Keratinocyte (primary cell): ENCODE results near the gene AK9. TPM values are rescaled to one million over a fixed set of nuclear protein-coding genes. Genes with fewer than 3 reads are reported as not detected.

Experiments
- DNase-seq: peaks from one replicate; pipeline ENCODE4 v3.0.0-alpha.2; 2011; ENCODE audit warnings: low read depth, missing footprints, low spot score
- FAIRE-seq: peaks from 2 replicates; lab custom pipeline; 2011; peaks lifted over from hg19 to GRCh38; lab: Jason Lieb, UNC
- H2AFZ ChIP-seq: 2 replicates; pipeline ENCODE4 v1.6.0; 2012; ENCODE audit warnings: low read length, control low read depth, inconsistent platforms; ENCODE audit not compliant: control insufficient read depth
- H3K27ac ChIP-seq: 2 replicates; pipeline ENCODE4 v1.5.1; 2011; ENCODE audit warnings: low read length; ENCODE audit not compliant: control insufficient read depth, insufficient read depth
- H3K27me3 ChIP-seq: 3 replicates; pipeline ENCODE4 v1.6.0; 2011; ENCODE audit warnings: low read length; ENCODE audit not compliant: control insufficient read depth, insufficient read depth; ENCODE audit errors: extremely low read depth
- H3K36me3 ChIP-seq, 2 experiments: 2 replicates in 1 of 2; 3 replicates in 1 of 2; pipeline ENCODE4 v1.5.1; 2011; ENCODE audit warnings: low read length in 2 of 2, mild to moderate bottlenecking in 1 of 2; ENCODE audit not compliant: control insufficient read depth in 2 of 2, insufficient read depth in 2 of 2; ENCODE audit errors: extremely low read depth in 1 of 2
- H3K4me1 ChIP-seq: 3 replicates; pipeline ENCODE4 v1.5.1; 2011; ENCODE audit warnings: low read length; ENCODE audit not compliant: control insufficient read depth, insufficient read depth; ENCODE audit errors: extremely low read depth
- H3K4me2 ChIP-seq: 3 replicates; pipeline ENCODE4 v1.6.0; 2011; ENCODE audit warnings: low read depth, low read length; ENCODE audit not compliant: control insufficient read depth, insufficient read depth; ENCODE audit errors: extremely low read depth
- H3K4me3 ChIP-seq, 3 experiments: fragments of 200-600 bp in 1 of 3; sonication (generic) in 1 of 3; 2 replicates in 2 of 3; 3 replicates in 1 of 3; pipeline ENCODE4 v1.5.1; 2011 to 2016; ENCODE audit warnings: low read length in 3 of 3, mild to moderate bottlenecking in 3 of 3, control low read depth in 2 of 3, inconsistent platforms in 1 of 3, low read depth in 1 of 3, mixed read lengths in 1 of 3, mixed run types in 1 of 3, moderate library complexity in 1 of 3; ENCODE audit not compliant: control insufficient read depth in 2 of 3, insufficient read depth in 2 of 3; ENCODE audit errors: extremely low read depth in 1 of 3
- H3K79me2 ChIP-seq: 2 replicates; pipeline ENCODE4 v1.6.0; 2012; ENCODE audit warnings: low read length; ENCODE audit not compliant: control insufficient read depth, insufficient read depth
- H3K9ac ChIP-seq: 3 replicates; pipeline ENCODE4 v1.6.0; 2011; ENCODE audit warnings: low read length; ENCODE audit not compliant: control insufficient read depth, insufficient read depth; ENCODE audit errors: extremely low read depth
- H3K9me1 ChIP-seq: 3 replicates; pipeline ENCODE4 v1.6.0; 2011; ENCODE audit warnings: low read length; ENCODE audit not compliant: control insufficient read depth, insufficient read depth; ENCODE audit errors: extremely low read depth
- H3K9me3 ChIP-seq: 2 replicates; pipeline ENCODE4 v1.5.1; 2012; ENCODE audit warnings: low read depth, low read length; ENCODE audit not compliant: control insufficient read depth
- H4K20me1 ChIP-seq: 3 replicates; pipeline ENCODE4 v1.6.0; 2011; ENCODE audit warnings: low read length; ENCODE audit not compliant: control insufficient read depth, insufficient read depth; ENCODE audit errors: extremely low read depth
- CTCF ChIP-seq, 3 experiments: IDR thresholded peaks in 1 of 3; conservative IDR thresholded peaks in 1 of 3; optimal IDR thresholded peaks in 1 of 3; 2 replicates in 2 of 3; 3 replicates in 1 of 3; pipeline versions ENCODE3 to v1.5.1; 2011; ENCODE audit warnings: low read length in 3 of 3, mild to moderate bottlenecking in 3 of 3, moderate library complexity in 2 of 3, control low read depth in 1 of 3, inconsistent platforms in 1 of 3; ENCODE audit not compliant: insufficient read depth in 2 of 3; ENCODE audit errors: extremely low read depth in 1 of 3
- EZH2 ChIP-seq: IDR thresholded peaks from one replicate; pipeline ENCODE4 v1.6.1; 2012; ENCODE audit warnings: inconsistent platforms, mild to moderate bottlenecking, low read length, moderate library complexity
- dilution Hi-C: fragments of 300-500 bp; cut with MboI; formaldehyde crosslinking; loops from one replicate; pipeline ENCODE4 v1.7.0; 2020; ENCODE audit warnings: low sequenced_read_pairs; ENCODE audit not compliant: extremely low pct_ligation_motif_present
- polyA plus RNA-seq, 5 experiments: library from polyadenylated mRNA; depleted of rRNA in 3 of 5; stranded (reverse) in 3 of 5; stranded (forward) in 1 of 5; unstranded in 1 of 5; fragments of >200 nt; gene quantifications; 1 replicate in 1 of 5; 2 replicates in 3 of 5; 3 replicates in 1 of 5; pipeline versions ENCODE4 v1.2.1 to v1.2.3, GENCODE V29; 2011 to 2012; ENCODE audit warnings: missing spikeins in 2 of 5, low read depth in 1 of 5, low replicate concordance in 1 of 5

AK9 gene
- polyA plus RNA-seq, 1 donor (not counting 4 experiments of a cell fraction or from before 2014, with no cell fraction given): 1.8 TPM

GRCh38 chr6:109701774-109702173 is 10.8 kb upstream of the AK9 start:
- FAIRE-seq: no peak

GRCh38 chr6:109701221-109701620 is 10.2 kb upstream of the AK9 start:
- H4K20me1 ChIP-seq: no peaks in the 10 kb centered on the region
- H3K9ac ChIP-seq: no peak overlapping the region
- no peaks in the 10 kb centered on the region for H3K36me3 ChIP-seq
- no peak overlapping the region for H2AFZ ChIP-seq
- no peaks in the 10 kb centered on the region for H3K9me1 ChIP-seq
- no peak overlapping the region for H3K27ac ChIP-seq
- no peaks in the 10 kb centered on the region for H3K27me3 ChIP-seq
- no peak overlapping the region for H3K4me2 ChIP-seq
- no peak overlapping the region for H3K4me3 ChIP-seq
- DNase-seq (no peak), FAIRE-seq (no peak)
- no peaks in the 10 kb centered on the region for H3K79me2 ChIP-seq
- dilution Hi-C loops: no loop called here
- no peak for TF ChIP-seq EZH2
- TF ChIP-seq CTCF (optimal IDR thresholded peaks at IDR 0.05 in 1 of 3, IDR thresholded peaks at IDR 0.05 in 1 of 3, conservative IDR thresholded peaks at IDR 0.05 in 1 of 3; ENCODE audit: extremely low read depth in 1 of 3, insufficient read depth in 2 of 3, low read length in 3 of 3): no peak
- no peaks in the 10 kb centered on the region for H3K9me3 ChIP-seq
- no peaks in the 10 kb centered on the region for H3K4me1 ChIP-seq

More at GRCh38 chr6:109701774-109702173, 10.8 kb upstream of the AK9 start:
- no peaks in the 10 kb centered on the region for H3K9me1 ChIP-seq
- H3K4me3 ChIP-seq: no peak overlapping the region
- dilution Hi-C loops: no loop called here
- TF ChIP-seq EZH2: no peak
- no peak for TF ChIP-seq CTCF (optimal IDR thresholded peaks at IDR 0.05 in 1 of 3, IDR thresholded peaks at IDR 0.05 in 1 of 3, conservative IDR thresholded peaks at IDR 0.05 in 1 of 3; ENCODE audit: extremely low read depth in 1 of 3, insufficient read depth in 2 of 3, low read length in 3 of 3)
- H3K27me3 ChIP-seq: no peaks in the 10 kb centered on the region
- H2AFZ ChIP-seq: no peak overlapping the region
- H4K20me1 ChIP-seq: no peaks in the 10 kb centered on the region
- H3K79me2 ChIP-seq: no peaks in the 10 kb centered on the region
- H3K9ac ChIP-seq: no peak overlapping the region
- no peaks in the 10 kb centered on the region for H3K36me3 ChIP-seq
- H3K4me1 ChIP-seq: no peaks in the 10 kb centered on the region
- no peak overlapping the region for H3K4me2 ChIP-seq
- no peaks in the 10 kb centered on the region for H3K9me3 ChIP-seq
- no peak for DNase-seq
- no peak overlapping the region for H3K27ac ChIP-seq
